HG03139 (cell line): ENCODE data around the gene PXDN.

ENCODE experiments used
- ATAC-seq: cut with Tn5 transposase; IDR thresholded peaks from one replicate; pipeline ENCODE4 v1.9.1; 2021; ENCODE audit not compliant: unreplicated experiment

PXDN gene

GRCh38 chr2:1605102-1606045 is 138.9 kb downstream of the PXDN start:
- ATAC-seq, result no peak

GRCh38 chr2:1603521-1603920 is 140.8 kb downstream of the PXDN start:
- no peak for ATAC-seq

- no peak for ATAC-seq
Observed at GRCh38 chr2:1603059-1603458, 141.3 kb downstream of the PXDN start.

GRCh38 chr2:1602278-1603010 is 141.9 kb downstream of the PXDN start:
- ATAC-seq, result no peak

GRCh38 chr2:1601471-1602277 is 142.6 kb downstream of the PXDN start:
- no peak for ATAC-seq

- ATAC-seq, result no peak
Observed at GRCh38 chr2:1601067-1601412, 143.3 kb downstream of the PXDN start.

- ATAC-seq, result no peak
Observed at GRCh38 chr2:1600191-1601066, 143.9 kb downstream of the PXDN start.

- no peak for ATAC-seq
Observed at GRCh38 chr2:1599301-1600085, 144.8 kb downstream of the PXDN start.

GRCh38 chr2:1598800-1599199 is 145.5 kb downstream of the PXDN start:
- ATAC-seq, result no peak

- ATAC-seq, result no peak
Observed at GRCh38 chr2:1598041-1598710, 146.1 kb downstream of the PXDN start.

- ATAC-seq, result no peak
Observed at GRCh38 chr2:1595274-1595673, 149.0 kb downstream of the PXDN start.

GRCh38 chr2:1594373-1595171 is 149.7 kb downstream of the PXDN start:
- no peak for ATAC-seq

- ATAC-seq, result no peak
Observed at GRCh38 chr2:1594123-1594372, 150.3 kb downstream of the PXDN start.

- no peak for ATAC-seq
Observed at GRCh38 chr2:1593371-1594122, 150.8 kb downstream of the PXDN start.

GRCh38 chr2:1591978-1592907 is 152.1 kb downstream of the PXDN start:
- ATAC-seq, result no peak

GRCh38 chr2:1591461-1591770 is 152.9 kb downstream of the PXDN start:
- ATAC-seq, result no peak
